Activated B cell treated with CpG ODN at 0.5 μM for 24 hours (primary cell): Measurements from ENCODE around the gene EPHA6. TPM values are rescaled to one million over a fixed set of nuclear protein-coding genes. Genes with fewer than 3 reads are reported as not detected.

Experiments
- ATAC-seq: fragments of 200-7000 bp; cut with Tn5 transposase; one replicate; pipeline ENCODE4 v1.10.0; 2021; ENCODE audit warnings: low read depth, mild to moderate bottlenecking, moderate library complexity
- CTCF ChIA-PET: fragments of 350-600 bp; sonication (Branson Sonifier 250); formaldehyde crosslinking; loops from one replicate; lab custom pipeline; 2021; ENCODE audit warnings: antibody characterized with exemption; lab: Charles Lee
- POLR2A ChIA-PET: fragments of 350-600 bp; sonication (Branson Sonifier 250); formaldehyde crosslinking; loops from one replicate; lab custom pipeline; 2021; ENCODE audit warnings: antibody characterized with exemption; lab: Charles Lee
- DNase-seq: peaks from one replicate; pipeline ENCODE4 v3.0.0; 2022
- H3K27ac Mint-ChIP-seq: one replicate; pipeline ENCODE4 v1.8.0; 2020; ENCODE audit warnings: mixed read lengths
- H3K27me3 Mint-ChIP-seq: one replicate; pipeline ENCODE4 v1.8.0; 2021; ENCODE audit warnings: mixed read lengths
- H3K36me3 Mint-ChIP-seq: one replicate; pipeline ENCODE4 v1.8.0; 2021; ENCODE audit warnings: low read depth, mixed read lengths
- H3K4me1 Mint-ChIP-seq: one replicate; pipeline ENCODE4 v1.8.0; 2021; ENCODE audit warnings: mixed read lengths
- H3K4me3 Mint-ChIP-seq: one replicate; pipeline ENCODE4 v1.8.0; 2020; ENCODE audit warnings: mild to moderate bottlenecking, mixed read lengths
- H3K9me3 Mint-ChIP-seq: one replicate; pipeline ENCODE4 v1.8.0; 2020; ENCODE audit warnings: mixed read lengths
- CTCF ChIP-seq: fragments of 200-600 bp; IDR thresholded peaks from one replicate; pipeline ENCODE4 v1.8.0; 2022; ENCODE audit warnings: antibody characterized with exemption, mild to moderate bottlenecking
- intact Hi-C: fragments of 100-400 bp; cut with micrococcal nuclease; formaldehyde crosslinking; loops from one replicate; pipeline ENCODE4 v1.15.1; 2024
- total RNA-seq: library from RNA; stranded (reverse); gene quantifications from 2 replicates; pipeline ENCODE4 v1.2.3, GENCODE V29; 2022

The EPHA6 gene
- total RNA-seq, 1 donor from 2014 or later, result not detected

GRCh38 chr3:97686258-97686657 lies 871.9 kb downstream of the EPHA6 start:
- Mint-ChIP-seq H3K9me3 (no peaks in the 10 kb centered on the region), H3K36me3 (no peaks in the 10 kb centered on the region), H3K4me3 (no peak overlapping the region), H3K4me1 (no peaks in the 10 kb centered on the region), H3K27me3 (no peaks in the 10 kb centered on the region), H3K27ac (no peak overlapping the region)
- TF ChIP-seq CTCF, result no peak
- intact Hi-C loops, result no loop called here
- no peak for DNase-seq
- ATAC-seq, result no peak
- ChIA-PET CTCF (no interaction called here), POLR2A (no interaction called here)

GRCh38 chr3:97687734-97688133 lies 873.3 kb downstream of the EPHA6 start:
- POLR2A ChIA-PET, result no interaction called here
- no peak for ATAC-seq
- H3K9me3 Mint-ChIP-seq, result no peaks in the 10 kb centered on the region

GRCh38 chr3:97689111-97689510 lies 874.7 kb downstream of the EPHA6 start:
- Mint-ChIP-seq H3K36me3 (no peaks in the 10 kb centered on the region), H3K4me1 (no peaks in the 10 kb centered on the region), H3K4me3 (no peak overlapping the region), H3K27ac (no peak overlapping the region), H3K27me3 (no peaks in the 10 kb centered on the region), H3K9me3 (no peaks in the 10 kb centered on the region)
- TF ChIP-seq CTCF, result no peak
- DNase-seq, result no peak
- ChIA-PET POLR2A (no interaction called here), CTCF (no interaction called here)
- no peak for ATAC-seq
- intact Hi-C loops, result no loop called here

More at GRCh38 chr3:97687734-97688133, 873.3 kb downstream of the EPHA6 start:
- intact Hi-C loops, result no loop called here
- CTCF ChIA-PET, result no interaction called here
- Mint-ChIP-seq H3K27ac (no peak overlapping the region), H3K4me1 (no peaks in the 10 kb centered on the region), H3K4me3 (no peak overlapping the region), H3K36me3 (no peaks in the 10 kb centered on the region), H3K27me3 (no peaks in the 10 kb centered on the region)
- TF ChIP-seq CTCF, result no peak
- no peak for DNase-seq

- no peaks in the 10 kb centered on the region for H3K9me3 Mint-ChIP-seq
- H3K27me3 Mint-ChIP-seq, result no peaks in the 10 kb centered on the region
- CTCF ChIA-PET, result no interaction called here
- intact Hi-C loops, result no loop called here
- no peak overlapping the region for H3K4me3 Mint-ChIP-seq
- POLR2A ChIA-PET, result no interaction called here
- ATAC-seq, result no peak
- TF ChIP-seq CTCF, result no peak
- H3K36me3 Mint-ChIP-seq, result no peaks in the 10 kb centered on the region
- DNase-seq, result no peak
- H3K27ac Mint-ChIP-seq, result no peak overlapping the region
- H3K4me1 Mint-ChIP-seq, result no peaks in the 10 kb centered on the region
Measured at GRCh38 chr3:97689962-97690361, 875.6 kb downstream of the EPHA6 start.

GRCh38 chr3:97691354-97691753 lies 877.0 kb downstream of the EPHA6 start:
- DNase-seq (no peak), ATAC-seq (no peak)
- intact Hi-C loops, result no loop called here
- Mint-ChIP-seq H3K4me1 (no peaks in the 10 kb centered on the region), H3K36me3 (no peaks in the 10 kb centered on the region), H3K27ac (no peak overlapping the region), H3K9me3 (no peaks in the 10 kb centered on the region), H3K27me3 (peaks cover 4% of the 10 kb centered on the region), H3K4me3 (no peak overlapping the region)
- TF ChIP-seq CTCF, result no peak
- POLR2A ChIA-PET, result no interaction called here
- CTCF ChIA-PET, result no interaction called here
